Neuronal stem cell (in vitro differentiated cells): Measurements from ENCODE around the gene GTF2H1.

Experiments
- DNase-seq: peaks from one replicate; pipeline ENCODE4 v3.0.0-alpha.2; 2013; ENCODE audit warnings: low spot score
- H2AFZ ChIP-seq: one replicate; pipeline ENCODE4 v1.6.1; 2013; ENCODE audit warnings: mild to moderate bottlenecking, low read length, inconsistent platforms
- H2AK5ac ChIP-seq: 2 replicates; pipeline ENCODE4 v1.6.1; 2013; ENCODE audit warnings: low read depth, mild to moderate bottlenecking, inconsistent platforms, low read length, moderate library complexity, mixed read lengths
- H2BK120ac ChIP-seq: 2 replicates; pipeline ENCODE4 v1.6.1; 2013; ENCODE audit warnings: low read depth, mild to moderate bottlenecking, inconsistent platforms, low read length, moderate library complexity, mixed read lengths
- H2BK12ac ChIP-seq: one replicate; pipeline ENCODE4 v1.6.1; 2013; ENCODE audit warnings: low read length, inconsistent platforms
- H2BK15ac ChIP-seq: 2 replicates; pipeline ENCODE4 v1.6.1; 2013; ENCODE audit warnings: mild to moderate bottlenecking, low read length, inconsistent platforms, mixed read lengths
- H2BK5ac ChIP-seq: one replicate; pipeline ENCODE4 v1.6.1; 2013; ENCODE audit warnings: inconsistent platforms, mild to moderate bottlenecking, low read length, moderate library complexity
- H3K14ac ChIP-seq: one replicate; pipeline ENCODE4 v1.6.1; 2013; ENCODE audit warnings: low read length, inconsistent platforms
- H3K18ac ChIP-seq: 2 replicates; pipeline ENCODE4 v1.6.1; 2013; ENCODE audit warnings: low read length, inconsistent platforms
- H3K23ac ChIP-seq: 2 replicates; pipeline ENCODE4 v1.6.1; 2013; ENCODE audit warnings: low read depth, mild to moderate bottlenecking, mixed read lengths, low read length, inconsistent platforms; ENCODE audit not compliant: poor library complexity
- H3K27ac ChIP-seq: replicated peaks from 3 replicates; pipeline ENCODE4 v1.5.1; 2013; ENCODE audit warnings: low read length, inconsistent platforms
- H3K27me3 ChIP-seq, 3 experiments: 2 replicates each; pipeline ENCODE4 v1.6.1; 2013; ENCODE audit warnings: low read length in 3 of 3, mild to moderate bottlenecking in 2 of 3, inconsistent platforms in 1 of 3, low read depth in 1 of 3, mixed read lengths in 1 of 3, moderate library complexity in 1 of 3; ENCODE audit not compliant: control insufficient read depth in 3 of 3, insufficient read depth in 3 of 3
- H3K36me3 ChIP-seq, 2 donors: replicated peaks in 1 of 2; 2 replicates each; pipeline ENCODE4 v1.6.1; 2013; ENCODE audit warnings: low read length in 2 of 2; ENCODE audit not compliant: control insufficient read depth in 2 of 2, insufficient read depth in 2 of 2
- H3K4ac ChIP-seq: 2 replicates; pipeline ENCODE4 v1.6.1; 2013; ENCODE audit warnings: inconsistent platforms, mild to moderate bottlenecking, low read length, moderate library complexity
- H3K4me1 ChIP-seq, 2 donors: 1 replicate in 1 of 2; 2 replicates in 1 of 2; pipeline ENCODE4 v1.6.1; 2013; ENCODE audit warnings: low read length in 2 of 2, low read depth in 1 of 2; ENCODE audit not compliant: control insufficient read depth in 2 of 2, insufficient read depth in 1 of 2
- H3K4me2 ChIP-seq: one replicate; pipeline ENCODE4 v1.6.1; 2013; ENCODE audit warnings: mild to moderate bottlenecking, low read length, inconsistent platforms; ENCODE audit not compliant: insufficient read depth, poor library complexity, severe bottlenecking
- H3K4me3 ChIP-seq, 2 donors: 2 replicates each; pipeline ENCODE4 v1.5.1; 2013; ENCODE audit warnings: low read length in 2 of 2, mild to moderate bottlenecking in 2 of 2, inconsistent platforms in 1 of 2, moderate library complexity in 1 of 2
- H3K79me1 ChIP-seq: one replicate; pipeline ENCODE4 v1.6.1; 2013; ENCODE audit warnings: low read depth, mild to moderate bottlenecking, inconsistent platforms, low read length, moderate library complexity
- H3K9ac ChIP-seq: one replicate; pipeline ENCODE4 v1.6.1; 2013; ENCODE audit warnings: mild to moderate bottlenecking, low read depth, low read length, inconsistent platforms; ENCODE audit not compliant: poor library complexity
- H3K9me3 ChIP-seq, 2 donors: replicated peaks in 1 of 2; 2 replicates each; pipeline versions ENCODE3 to v1.6.1; 2013; ENCODE audit warnings: low read length in 2 of 2, mild to moderate bottlenecking in 2 of 2, inconsistent platforms in 1 of 2, low read depth in 1 of 2, mixed read lengths in 1 of 2, moderate library complexity in 1 of 2; ENCODE audit not compliant: control insufficient read depth in 2 of 2, insufficient read depth in 1 of 2
- H4K8ac ChIP-seq: one replicate; pipeline ENCODE4 v1.6.1; 2013; ENCODE audit warnings: low read depth, mild to moderate bottlenecking, inconsistent platforms, low read length, moderate library complexity
- H4K91ac ChIP-seq: one replicate; pipeline ENCODE4 v1.6.1; 2013; ENCODE audit warnings: low read length, low read depth, mild to moderate bottlenecking, inconsistent platforms; ENCODE audit not compliant: poor library complexity
- WGBS, 2 donors: extraction: QIAGEN DNeasy Blood & Tissue Kit; methylation state at CpG; one replicate each; pipeline ENCODE4 v1.1.7; 2013; ENCODE audit warnings: missing lambda C conversion rate in 2 of 2, mixed read lengths in 1 of 2; ENCODE audit not compliant: insufficient read length in 2 of 2, insufficient replicate concordance in 1 of 2; ENCODE audit errors: extremely low coverage in 2 of 2; 5-methylcytosine and 5-hydroxymethylcytosine counted together

The GTF2H1 gene

DNA sequence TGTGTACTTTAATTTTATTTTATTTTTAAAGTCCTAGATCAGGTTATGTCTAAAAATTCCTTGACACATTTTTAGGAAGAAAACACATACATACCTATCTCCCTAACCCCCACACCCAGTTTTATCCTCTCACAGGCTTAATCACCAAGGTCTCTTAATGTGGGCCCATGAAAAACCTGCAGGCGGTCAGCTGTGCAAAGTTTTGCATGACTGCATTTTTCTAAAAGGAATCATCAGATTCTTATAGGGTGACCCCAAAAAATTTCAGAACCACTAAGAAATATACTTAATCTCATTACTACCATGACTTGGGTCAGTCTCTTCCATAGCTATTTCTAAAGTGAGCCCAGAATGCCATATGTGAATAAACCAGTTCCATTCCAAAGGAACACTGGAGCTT lies 36.5 kb upstream of the GTF2H1 start:
- DNase-seq, result no peak
- no peaks in the 10 kb centered on the region for H3K4me1 ChIP-seq
- H3K4me3 ChIP-seq, result no peak overlapping the region
- no peak overlapping the region for H2BK15ac ChIP-seq
- no peak overlapping the region for H3K27ac ChIP-seq
- no peak overlapping the region for H2BK120ac ChIP-seq
- H4K91ac ChIP-seq, result no peak overlapping the region
- H3K79me1 ChIP-seq, result no peaks in the 10 kb centered on the region
- H2AFZ ChIP-seq, result no peak overlapping the region
- H3K9ac ChIP-seq, result no peak overlapping the region
- peaks cover 22 to 98% of the 10 kb centered on the region in 2 donors for H3K36me3 ChIP-seq
- no peak overlapping the region for H3K4ac ChIP-seq
- no peak overlapping the region for H2BK12ac ChIP-seq
- H3K23ac ChIP-seq, result no peak overlapping the region
- no peak overlapping the region for H4K8ac ChIP-seq
- no peaks in the 10 kb centered on the region for H3K27me3 ChIP-seq
- no peak overlapping the region for H3K14ac ChIP-seq
- no peak overlapping the region for H2AK5ac ChIP-seq
- no peak overlapping the region for H3K18ac ChIP-seq
- no peaks in the 10 kb centered on the region for H3K9me3 ChIP-seq
- no peak overlapping the region for H3K4me2 ChIP-seq
- no peak overlapping the region for H2BK5ac ChIP-seq
- no CpG with 5 or more reads among the region's 1 CpG for WGBS, 2 donors

- Histone ChIP-seq H3K79me1 (no peaks in the 10 kb centered on the region), H2BK12ac (no peak overlapping the region), H2AK5ac (no peak overlapping the region), H2BK5ac (no peak overlapping the region), H3K27ac (no peak overlapping the region), H3K4ac (no peak overlapping the region), H3K18ac (no peak overlapping the region), H3K9me3 (no peaks in the 10 kb centered on the region), H4K8ac (no peak overlapping the region), H2BK15ac (no peak overlapping the region), H4K91ac (no peak overlapping the region), H3K9ac (no peak overlapping the region), H3K23ac (no peak overlapping the region), H3K36me3 (peaks cover 20 to 97% of the 10 kb centered on the region in 2 donors), H2BK120ac (no peak overlapping the region), H3K4me3 (no peak overlapping the region), H3K14ac (no peak overlapping the region), H2AFZ (no peak overlapping the region), H3K4me1 (no peaks in the 10 kb centered on the region), H3K4me2 (no peak overlapping the region), H3K27me3 (no peaks in the 10 kb centered on the region)
- no CpG with 5 or more reads among the region's 4 CpGs for WGBS, 2 donors
- no peak for DNase-seq
These were observed 33.5 kb upstream of the GTF2H1 start for GRCh38 chr11:18288911-18289310.

GRCh38 chr11:18294862-18295261 lies 27.5 kb upstream of the GTF2H1 start:
- H3K4me1 ChIP-seq, result no peaks in the 10 kb centered on the region
- no peak overlapping the region for H3K4ac ChIP-seq
- no peak overlapping the region for H2AK5ac ChIP-seq
- no peak overlapping the region for H2BK120ac ChIP-seq
- no peak overlapping the region for H3K23ac ChIP-seq
- H3K79me1 ChIP-seq, result no peaks in the 10 kb centered on the region
- no peak overlapping the region for H2BK5ac ChIP-seq
- no peak overlapping the region for H4K8ac ChIP-seq
- no peak overlapping the region for H2BK15ac ChIP-seq
- H3K9me3 ChIP-seq, result no peaks in the 10 kb centered on the region
- no peak overlapping the region for H2AFZ ChIP-seq
- no peak overlapping the region for H3K14ac ChIP-seq
- WGBS, 2 donors, result no CpG with 5 or more reads among the region's 5 CpGs
- no peak overlapping the region for H3K18ac ChIP-seq
- peaks cover 15 to 93% of the 10 kb centered on the region in 2 donors for H3K36me3 ChIP-seq
- H3K4me2 ChIP-seq, result no peak overlapping the region
- H2BK12ac ChIP-seq, result no peak overlapping the region
- no peaks in the 10 kb centered on the region for H3K27me3 ChIP-seq
- no peak for DNase-seq
- no peak overlapping the region for H3K9ac ChIP-seq
- no peak overlapping the region for H3K4me3 ChIP-seq
- H3K27ac ChIP-seq, result no peak overlapping the region
- no peak overlapping the region for H4K91ac ChIP-seq

GRCh38 chr11:18295316-18295715 lies 27.1 kb upstream of the GTF2H1 start:
- no peaks in the 10 kb centered on the region for H3K79me1 ChIP-seq
- no peak overlapping the region for H2AFZ ChIP-seq
- H4K91ac ChIP-seq, result no peak overlapping the region
- H3K4me3 ChIP-seq, result no peak overlapping the region
- H2BK15ac ChIP-seq, result no peak overlapping the region
- no peaks in the 10 kb centered on the region for H3K27me3 ChIP-seq
- no peak overlapping the region for H4K8ac ChIP-seq
- no peak overlapping the region for H3K4ac ChIP-seq
- H3K9ac ChIP-seq, result no peak overlapping the region
- H2BK120ac ChIP-seq, result no peak overlapping the region
- no peak overlapping the region for H3K23ac ChIP-seq
- no peak overlapping the region for H2AK5ac ChIP-seq
- no peaks in the 10 kb centered on the region for H3K4me1 ChIP-seq
- H3K18ac ChIP-seq, result no peak overlapping the region
- no peak overlapping the region for H2BK5ac ChIP-seq
- no peak overlapping the region for H3K4me2 ChIP-seq
- no peak overlapping the region for H2BK12ac ChIP-seq
- H3K14ac ChIP-seq, result no peak overlapping the region
- H3K27ac ChIP-seq, result no peak overlapping the region
- DNase-seq, result no peak
- peaks cover 12 to 93% of the 10 kb centered on the region in 2 donors for H3K36me3 ChIP-seq
- WGBS, 2 donors, result no CpG with 5 or more reads among the region's 2 CpGs
- no peaks in the 10 kb centered on the region for H3K9me3 ChIP-seq
